ENCODE data around the gene GRIN2A.

The GRIN2A gene

DNA sequence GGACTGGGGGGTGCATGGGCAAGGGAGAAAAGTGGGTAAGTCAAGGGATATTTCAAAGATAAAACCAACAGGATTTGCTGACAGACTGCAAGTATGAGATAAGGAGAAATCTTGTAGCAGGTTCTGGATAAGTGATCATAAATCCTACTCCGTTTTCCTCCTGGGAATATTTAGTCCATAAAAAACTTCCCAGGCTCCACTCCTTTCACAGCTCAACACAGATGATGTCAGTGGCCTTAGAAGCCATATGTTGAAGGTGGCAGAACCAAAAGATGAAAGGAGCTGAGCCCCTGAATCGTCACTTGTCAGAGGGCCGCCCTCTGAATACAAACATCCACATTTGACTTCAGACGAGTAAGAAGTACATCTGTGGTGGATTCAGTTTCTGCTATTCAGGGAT, 71.7 kb downstream of the GRIN2A start:
- Histone ChIP-seq H3K4me2 (ENCODE audit: low read length) (no peak overlapping the region), H3K4me1 (ENCODE audit: control insufficient read depth, low read depth, low read length) (no peaks in the 10 kb centered on the region), H3K79me1 (ENCODE audit: low read length) (no peaks in the 10 kb centered on the region), H3K36me3 (ENCODE audit: control insufficient read depth, insufficient read depth, low read length) (no peaks in the 10 kb centered on the region), H3K18ac (ENCODE audit: low read length) (no peak overlapping the region), H3K4ac (ENCODE audit: low read depth, low read length) (no peak overlapping the region), H4K8ac (ENCODE audit: low read depth, low read length) (no peak overlapping the region), H2BK5ac (ENCODE audit: low read length) (no peak overlapping the region), H3K79me2 (ENCODE audit: control insufficient read depth, insufficient read depth, low read length) (no peaks in the 10 kb centered on the region), H3K23ac (ENCODE audit: low read length) (no peak overlapping the region), H2AK5ac (ENCODE audit: low read length) (no peak overlapping the region), H3K4me3 (ENCODE audit: low read length) (no peak overlapping the region), H2BK120ac (ENCODE audit: low read depth, low read length) (no peak overlapping the region), H3K9ac (ENCODE audit: low read length) (no peak overlapping the region), H2BK15ac (replicated peaks; ENCODE audit: low read depth) (no peak overlapping the region), H3K56ac (ENCODE audit: low read length) (no peak overlapping the region), H3K27ac (ENCODE audit: low read depth, low read length) (no peak overlapping the region), H4K5ac (ENCODE audit: low read length) (no peak overlapping the region), H3K27me3 (ENCODE audit: insufficient read depth, low read length, poor library complexity) (no peaks in the 10 kb centered on the region)
- no CpG with 5 or more reads among the region's 4 CpGs for WGBS (ENCODE audit: extremely low coverage, insufficient coverage, low lambda C conversion rate)
- no peak for DNase-seq

DNA sequence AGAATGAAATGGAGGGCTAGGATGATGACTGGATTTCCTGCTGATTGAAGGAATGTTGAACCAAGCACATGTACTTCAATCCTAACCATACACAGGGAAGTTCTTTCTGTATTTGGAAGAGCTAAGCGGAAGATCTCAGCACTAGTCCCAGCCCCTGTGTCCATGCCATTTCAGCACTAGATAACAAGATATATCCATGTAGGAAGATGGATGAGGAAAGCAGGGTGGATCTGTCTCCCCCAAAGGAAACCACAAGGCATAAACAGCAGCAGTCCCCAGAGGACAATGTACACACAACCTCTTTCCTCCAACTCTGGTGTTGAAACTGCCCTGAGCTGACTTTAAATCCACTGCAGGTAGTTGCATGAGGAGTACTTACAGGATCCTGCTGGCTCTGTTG, 75.1 kb downstream of the GRIN2A start:
- DNase-seq, result no peak
- H3K4me1 ChIP-seq (ENCODE audit: control insufficient read depth, low read depth, low read length), result no peaks in the 10 kb centered on the region
- no peaks in the 10 kb centered on the region for H3K79me1 ChIP-seq (ENCODE audit: low read length)
- no peaks in the 10 kb centered on the region for H3K36me3 ChIP-seq (ENCODE audit: control insufficient read depth, insufficient read depth, low read length)
- H3K79me2 ChIP-seq (ENCODE audit: control insufficient read depth, insufficient read depth, low read length), result no peaks in the 10 kb centered on the region
- no peak overlapping the region for H2BK5ac ChIP-seq (ENCODE audit: low read length)
- no peak overlapping the region for H2AK5ac ChIP-seq (ENCODE audit: low read length)
- H3K4me2 ChIP-seq (ENCODE audit: low read length), result no peak overlapping the region
- H3K9ac ChIP-seq (ENCODE audit: low read length), result no peak overlapping the region
- H3K27ac ChIP-seq (ENCODE audit: low read depth, low read length), result no peak overlapping the region
- H3K18ac ChIP-seq (ENCODE audit: low read length), result no peak overlapping the region
- no peak overlapping the region for H2BK120ac ChIP-seq (ENCODE audit: low read depth, low read length)
- H3K4ac ChIP-seq (ENCODE audit: low read depth, low read length), result no peak overlapping the region
- no peak overlapping the region for H3K4me3 ChIP-seq (ENCODE audit: low read length)
- no peak overlapping the region for H4K8ac ChIP-seq (ENCODE audit: low read depth, low read length)
- H3K23ac ChIP-seq (ENCODE audit: low read length), result no peak overlapping the region
- H3K56ac ChIP-seq (ENCODE audit: low read length), result no peak overlapping the region
- H4K5ac ChIP-seq (ENCODE audit: low read length), result no peak overlapping the region
- no peak overlapping the region for H2BK15ac ChIP-seq (replicated peaks; ENCODE audit: low read depth)
- no CpG with 5 or more reads among the region's 1 CpG for WGBS (ENCODE audit: extremely low coverage, insufficient coverage, low lambda C conversion rate)
- H3K27me3 ChIP-seq (ENCODE audit: insufficient read depth, low read length, poor library complexity), result no peaks in the 10 kb centered on the region

DNA sequence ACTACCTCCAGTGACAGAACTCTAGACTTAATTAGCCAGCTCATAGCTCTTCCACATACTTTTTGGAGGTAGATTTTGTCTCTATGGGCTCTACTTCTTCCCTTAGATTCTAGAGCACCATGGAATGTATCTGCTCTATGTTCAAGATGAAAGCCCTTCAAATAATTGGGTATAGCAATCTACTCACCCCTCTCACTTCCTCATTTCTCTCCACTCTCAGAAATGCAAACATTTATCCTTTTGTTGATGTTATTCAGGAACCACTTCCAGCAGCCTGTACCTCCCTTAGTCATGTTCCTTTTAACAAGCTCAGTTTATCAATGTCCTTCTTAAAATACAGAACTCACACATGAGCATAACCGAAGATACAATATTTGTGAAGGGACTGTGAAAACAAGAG, 78.5 kb downstream of the GRIN2A start:
- Histone ChIP-seq H3K9ac (ENCODE audit: low read length) (no peak overlapping the region), H3K27me3 (ENCODE audit: insufficient read depth, low read length, poor library complexity) (no peaks in the 10 kb centered on the region), H3K4me2 (ENCODE audit: low read length) (no peak overlapping the region), H2BK15ac (replicated peaks; ENCODE audit: low read depth) (no peak overlapping the region), H3K18ac (ENCODE audit: low read length) (no peak overlapping the region), H2BK5ac (ENCODE audit: low read length) (no peak overlapping the region), H3K79me1 (ENCODE audit: low read length) (no peaks in the 10 kb centered on the region), H3K79me2 (ENCODE audit: control insufficient read depth, insufficient read depth, low read length) (no peaks in the 10 kb centered on the region), H4K5ac (ENCODE audit: low read length) (no peak overlapping the region), H4K8ac (ENCODE audit: low read depth, low read length) (no peak overlapping the region), H3K4me3 (ENCODE audit: low read length) (no peak overlapping the region), H3K23ac (ENCODE audit: low read length) (no peak overlapping the region), H3K4ac (ENCODE audit: low read depth, low read length) (no peak overlapping the region), H3K27ac (ENCODE audit: low read depth, low read length) (no peak overlapping the region), H3K4me1 (ENCODE audit: control insufficient read depth, low read depth, low read length) (no peaks in the 10 kb centered on the region), H3K36me3 (ENCODE audit: control insufficient read depth, insufficient read depth, low read length) (no peaks in the 10 kb centered on the region), H2BK120ac (ENCODE audit: low read depth, low read length) (no peak overlapping the region), H2AK5ac (ENCODE audit: low read length) (no peak overlapping the region), H3K56ac (ENCODE audit: low read length) (no peak overlapping the region)
- DNase-seq, result no peak
- WGBS (ENCODE audit: extremely low coverage, insufficient coverage, low lambda C conversion rate), result no CpG with 5 or more reads among the region's 1 CpG

DNA sequence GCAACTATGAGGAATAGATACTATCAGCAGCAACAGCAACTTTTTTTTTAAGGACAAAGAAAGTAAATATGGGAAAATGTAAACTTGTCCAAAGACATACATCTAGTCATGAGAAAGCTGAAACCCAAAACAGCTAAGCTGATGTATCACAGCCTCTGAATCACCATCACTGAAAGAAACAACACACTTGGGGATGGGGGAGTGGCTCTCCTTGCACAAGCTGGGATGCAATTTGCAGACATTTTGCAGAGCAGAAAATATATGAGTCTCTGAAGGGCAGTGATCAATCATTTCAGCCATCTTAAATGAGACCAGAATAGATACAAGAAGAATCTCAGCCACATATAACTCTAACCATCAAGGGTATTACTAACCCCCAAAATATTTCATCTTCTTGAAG, 79.1 kb downstream of the GRIN2A start:
- Histone ChIP-seq H3K4me1 (ENCODE audit: control insufficient read depth, low read depth, low read length) (no peaks in the 10 kb centered on the region), H2AK5ac (ENCODE audit: low read length) (no peak overlapping the region), H3K23ac (ENCODE audit: low read length) (no peak overlapping the region), H3K27ac (ENCODE audit: low read depth, low read length) (no peak overlapping the region), H4K8ac (ENCODE audit: low read depth, low read length) (no peak overlapping the region), H3K18ac (ENCODE audit: low read length) (no peak overlapping the region), H2BK120ac (ENCODE audit: low read depth, low read length) (no peak overlapping the region), H4K5ac (ENCODE audit: low read length) (no peak overlapping the region), H2BK15ac (replicated peaks; ENCODE audit: low read depth) (no peak overlapping the region), H3K27me3 (ENCODE audit: insufficient read depth, low read length, poor library complexity) (no peaks in the 10 kb centered on the region), H3K9ac (ENCODE audit: low read length) (no peak overlapping the region), H3K4me3 (ENCODE audit: low read length) (no peak overlapping the region), H3K56ac (ENCODE audit: low read length) (no peak overlapping the region), H3K4me2 (ENCODE audit: low read length) (no peak overlapping the region), H2BK5ac (ENCODE audit: low read length) (no peak overlapping the region), H3K4ac (ENCODE audit: low read depth, low read length) (no peak overlapping the region), H3K36me3 (ENCODE audit: control insufficient read depth, insufficient read depth, low read length) (no peaks in the 10 kb centered on the region), H3K79me2 (ENCODE audit: control insufficient read depth, insufficient read depth, low read length) (no peaks in the 10 kb centered on the region), H3K79me1 (ENCODE audit: low read length) (no peaks in the 10 kb centered on the region)
- DNase-seq, result no peak

DNA sequence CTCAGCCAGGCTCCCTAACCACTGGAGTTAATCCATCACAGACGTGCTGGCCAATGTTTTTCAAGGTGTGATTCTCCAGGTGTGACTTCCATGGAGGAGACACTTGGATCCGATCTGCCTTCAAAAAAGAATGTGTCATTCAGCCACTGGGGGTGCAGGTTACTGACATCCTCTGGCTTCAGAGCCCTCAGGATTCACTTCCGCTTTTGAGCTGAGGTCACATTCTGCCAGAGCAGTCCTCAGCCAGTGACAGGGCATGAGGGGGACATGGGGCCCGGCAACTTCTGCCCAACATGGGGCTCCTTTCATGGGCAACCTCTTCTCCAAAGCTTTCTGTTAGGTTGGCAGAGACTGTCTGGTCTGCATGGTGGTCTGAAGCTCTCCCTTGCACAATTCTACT, 81.4 kb downstream of the GRIN2A start:
- no CpG with 5 or more reads among the region's 4 CpGs for WGBS (ENCODE audit: extremely low coverage, insufficient coverage, low lambda C conversion rate)
- no peak overlapping the region for H2BK5ac ChIP-seq (ENCODE audit: low read length)
- H2BK120ac ChIP-seq (ENCODE audit: low read depth, low read length), result no peak overlapping the region
- no peak overlapping the region for H4K8ac ChIP-seq (ENCODE audit: low read depth, low read length)
- H3K79me1 ChIP-seq (ENCODE audit: low read length), result no peaks in the 10 kb centered on the region
- H3K36me3 ChIP-seq (ENCODE audit: control insufficient read depth, insufficient read depth, low read length), result no peaks in the 10 kb centered on the region
- H3K27ac ChIP-seq (ENCODE audit: low read depth, low read length), result no peak overlapping the region
- no peak overlapping the region for H3K9ac ChIP-seq (ENCODE audit: low read length)
- H3K56ac ChIP-seq (ENCODE audit: low read length), result no peak overlapping the region
- H3K4me1 ChIP-seq (ENCODE audit: control insufficient read depth, low read depth, low read length), result no peaks in the 10 kb centered on the region
- no peak overlapping the region for H2BK15ac ChIP-seq (replicated peaks; ENCODE audit: low read depth)
- H3K4ac ChIP-seq (ENCODE audit: low read depth, low read length), result no peak overlapping the region
- no peaks in the 10 kb centered on the region for H3K27me3 ChIP-seq (ENCODE audit: insufficient read depth, low read length, poor library complexity)
- no peak overlapping the region for H3K23ac ChIP-seq (ENCODE audit: low read length)
- no peak overlapping the region for H3K4me2 ChIP-seq (ENCODE audit: low read length)
- no peak overlapping the region for H3K4me3 ChIP-seq (ENCODE audit: low read length)
- no peak overlapping the region for H2AK5ac ChIP-seq (ENCODE audit: low read length)
- no peaks in the 10 kb centered on the region for H3K79me2 ChIP-seq (ENCODE audit: control insufficient read depth, insufficient read depth, low read length)
- H3K18ac ChIP-seq (ENCODE audit: low read length), result no peak overlapping the region
- no peak for DNase-seq
- no peak overlapping the region for H4K5ac ChIP-seq (ENCODE audit: low read length)

DNA sequence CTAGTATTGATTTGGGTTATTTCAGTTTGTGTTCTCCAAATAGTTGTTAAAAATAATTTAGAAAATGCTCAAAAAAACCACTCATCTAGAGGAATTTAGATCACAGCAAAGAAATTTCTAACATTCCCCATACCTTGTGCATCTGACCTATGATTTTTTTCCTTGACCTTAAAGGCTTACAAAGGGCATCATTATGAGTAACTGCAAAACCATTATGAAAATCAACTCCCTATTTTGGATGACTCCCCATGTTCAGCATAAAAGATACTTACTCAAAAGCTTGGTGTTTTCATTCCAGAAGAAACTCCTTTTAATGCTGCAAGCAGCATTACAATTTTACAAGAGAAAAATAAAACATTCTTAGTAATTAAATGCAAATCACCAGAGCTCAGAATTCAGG, 83.2 kb downstream of the GRIN2A start:
- Histone ChIP-seq H3K36me3 (ENCODE audit: control insufficient read depth, insufficient read depth, low read length) (no peaks in the 10 kb centered on the region), H3K18ac (ENCODE audit: low read length) (no peak overlapping the region), H3K79me1 (ENCODE audit: low read length) (no peaks in the 10 kb centered on the region), H3K23ac (ENCODE audit: low read length) (no peak overlapping the region), H3K4ac (ENCODE audit: low read depth, low read length) (no peak overlapping the region), H2BK120ac (ENCODE audit: low read depth, low read length) (no peak overlapping the region), H3K4me2 (ENCODE audit: low read length) (no peak overlapping the region), H3K56ac (ENCODE audit: low read length) (no peak overlapping the region), H2BK15ac (replicated peaks; ENCODE audit: low read depth) (no peak overlapping the region), H2AK5ac (ENCODE audit: low read length) (no peak overlapping the region), H4K8ac (ENCODE audit: low read depth, low read length) (no peak overlapping the region), H3K9ac (ENCODE audit: low read length) (no peak overlapping the region), H3K27ac (ENCODE audit: low read depth, low read length) (no peak overlapping the region), H3K27me3 (ENCODE audit: insufficient read depth, low read length, poor library complexity) (no peaks in the 10 kb centered on the region), H3K79me2 (ENCODE audit: control insufficient read depth, insufficient read depth, low read length) (no peaks in the 10 kb centered on the region), H3K4me3 (ENCODE audit: low read length) (no peak overlapping the region), H2BK5ac (ENCODE audit: low read length) (no peak overlapping the region), H3K4me1 (ENCODE audit: control insufficient read depth, low read depth, low read length) (no peaks in the 10 kb centered on the region), H4K5ac (ENCODE audit: low read length) (no peak overlapping the region)
- DNase-seq, result no peak
